GM12873 (cell line): ENCODE data around the gene FANK1.
"Not testable (repeated sequence)": the region's sequence is repeated elsewhere in the genome, so short reads cannot be mapped to it uniquely, and the experiment has no call there.

ENCODE experiments used
- TF ChIP-seq, protein P1 (sequence below): IDR thresholded peaks from 2 replicates; pipeline ENCODE4 v1.5.1; 2012; ENCODE audit warnings: low read depth, mild to moderate bottlenecking, moderate library complexity, low read length, control low read depth; ENCODE audit not compliant: insufficient read depth; ENCODE audit errors: missing control alignments

The FANK1 gene, protein sequence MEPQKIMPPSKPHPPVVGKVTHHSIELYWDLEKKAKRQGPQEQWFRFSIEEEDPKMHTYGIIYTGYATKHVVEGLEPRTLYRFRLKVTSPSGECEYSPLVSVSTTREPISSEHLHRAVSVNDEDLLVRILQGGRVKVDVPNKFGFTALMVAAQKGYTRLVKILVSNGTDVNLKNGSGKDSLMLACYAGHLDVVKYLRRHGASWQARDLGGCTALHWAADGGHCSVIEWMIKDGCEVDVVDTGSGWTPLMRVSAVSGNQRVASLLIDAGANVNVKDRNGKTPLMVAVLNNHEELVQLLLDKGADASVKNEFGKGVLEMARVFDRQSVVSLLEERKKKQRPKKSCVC

GRCh38 chr10:125896088-125896934 lies at the start of gene FANK1:
FANK1 (plus strand) TSS chr10:125896564; CDS start chr10:125896643, 79 bp downstream.
- TF ChIP-seq, protein P1, sequence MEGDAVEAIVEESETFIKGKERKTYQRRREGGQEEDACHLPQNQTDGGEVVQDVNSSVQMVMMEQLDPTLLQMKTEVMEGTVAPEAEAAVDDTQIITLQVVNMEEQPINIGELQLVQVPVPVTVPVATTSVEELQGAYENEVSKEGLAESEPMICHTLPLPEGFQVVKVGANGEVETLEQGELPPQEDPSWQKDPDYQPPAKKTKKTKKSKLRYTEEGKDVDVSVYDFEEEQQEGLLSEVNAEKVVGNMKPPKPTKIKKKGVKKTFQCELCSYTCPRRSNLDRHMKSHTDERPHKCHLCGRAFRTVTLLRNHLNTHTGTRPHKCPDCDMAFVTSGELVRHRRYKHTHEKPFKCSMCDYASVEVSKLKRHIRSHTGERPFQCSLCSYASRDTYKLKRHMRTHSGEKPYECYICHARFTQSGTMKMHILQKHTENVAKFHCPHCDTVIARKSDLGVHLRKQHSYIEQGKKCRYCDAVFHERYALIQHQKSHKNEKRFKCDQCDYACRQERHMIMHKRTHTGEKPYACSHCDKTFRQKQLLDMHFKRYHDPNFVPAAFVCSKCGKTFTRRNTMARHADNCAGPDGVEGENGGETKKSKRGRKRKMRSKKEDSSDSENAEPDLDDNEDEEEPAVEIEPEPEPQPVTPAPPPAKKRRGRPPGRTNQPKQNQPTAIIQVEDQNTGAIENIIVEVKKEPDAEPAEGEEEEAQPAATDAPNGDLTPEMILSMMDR, result not testable (repeated sequence)

GRCh38 chr10:125846894-125847293 lies 49.5 kb upstream of the FANK1 start:
- TF ChIP-seq, protein P1, result no peak

DNA sequence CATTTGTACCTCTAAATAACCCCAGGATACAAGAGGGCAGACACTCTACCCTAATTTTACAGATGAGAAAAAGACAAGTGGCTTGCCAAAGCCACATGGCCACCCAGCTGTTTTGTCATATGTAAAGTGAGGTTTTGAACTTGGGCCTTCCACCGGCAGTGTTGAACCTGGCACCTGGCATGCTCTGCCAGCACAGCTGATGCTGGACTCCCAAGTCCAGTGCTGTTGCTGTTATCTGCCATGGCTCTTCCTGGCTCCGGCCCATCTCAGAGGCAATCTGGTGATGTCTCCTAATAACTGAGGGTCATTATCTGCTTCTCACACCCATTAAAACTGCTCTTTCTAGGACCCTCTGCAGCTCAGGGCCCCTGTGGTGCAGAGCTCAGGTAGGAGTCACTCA lies 48.0 kb upstream of the FANK1 start:
- TF ChIP-seq, protein P1, result no peak

DNA sequence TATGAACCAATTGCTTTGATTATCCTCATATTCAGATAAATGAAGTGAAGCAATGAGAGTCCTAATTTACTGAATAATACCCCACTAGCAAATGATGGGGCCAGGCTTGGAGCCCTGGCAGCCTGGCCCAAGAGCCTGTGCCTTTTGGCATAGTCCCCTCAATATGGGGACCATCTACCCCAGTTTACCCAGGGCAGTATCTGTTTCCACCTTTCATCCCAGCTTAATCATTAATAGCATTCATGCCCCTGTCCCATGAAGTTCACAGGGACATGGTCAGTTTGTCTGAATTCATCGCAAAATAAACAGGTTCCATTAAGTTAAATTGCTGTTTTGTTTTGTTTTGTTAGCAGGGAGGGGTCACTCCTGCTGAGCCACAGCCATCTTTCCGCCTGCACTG lies 47.5 kb upstream of the FANK1 start:
- TF ChIP-seq, protein P1, result no peak

- TF ChIP-seq, protein P1, result no peak
These were observed 46.9 kb upstream of the FANK1 start for GRCh38 chr10:125849448-125849847.

DNA sequence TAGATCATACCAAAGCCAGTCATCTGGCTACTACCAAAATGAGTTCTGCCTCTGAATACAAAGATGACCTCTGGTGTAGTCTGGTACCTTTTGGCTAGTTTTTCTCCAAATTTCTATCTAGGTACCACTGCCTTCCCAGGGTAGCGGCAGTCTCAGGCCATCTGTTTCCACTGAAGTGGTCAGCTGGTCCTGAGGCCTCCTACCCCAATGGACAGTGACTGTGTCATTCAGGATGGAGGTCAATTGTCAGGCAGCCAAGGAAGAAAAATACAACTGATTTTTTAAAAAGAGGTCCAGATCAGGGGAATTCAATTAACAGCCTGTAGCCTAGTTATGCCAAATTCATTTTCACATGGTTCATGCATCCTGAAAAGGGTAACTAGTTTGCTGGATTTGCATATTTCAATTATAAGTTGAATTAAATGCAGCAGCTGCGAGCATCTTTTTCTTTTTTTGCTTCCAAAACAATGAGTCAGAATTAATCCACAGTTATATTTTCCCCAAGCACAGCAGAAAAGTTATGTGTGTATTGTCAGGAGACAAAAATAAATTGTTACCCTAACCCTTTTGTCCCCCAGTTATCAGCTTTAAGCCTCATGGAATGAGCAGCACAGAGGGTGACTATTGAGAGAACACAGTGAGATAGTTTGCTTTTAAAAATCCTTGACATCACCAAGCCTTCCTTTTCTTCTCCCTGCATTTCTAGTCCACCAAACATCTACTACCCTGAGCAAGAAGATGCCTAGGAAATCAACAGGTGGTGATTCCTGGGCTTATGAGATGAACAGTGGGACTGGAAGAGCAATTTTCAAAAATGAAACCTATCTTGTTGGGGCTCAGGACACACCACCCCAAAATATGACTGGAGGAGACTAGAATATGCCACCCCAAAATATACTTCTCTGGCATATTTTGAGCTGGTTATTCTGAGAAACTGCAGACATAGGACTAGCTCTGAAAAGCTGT lies 45.3 kb upstream of the FANK1 start:
- TF ChIP-seq, protein P1, result no peak
